Immature natural killer cell (primary cell): Measurements from ENCODE around the gene CWF19L2. TPM values are rescaled to one million over a fixed set of nuclear protein-coding genes. Genes with fewer than 3 reads are reported as not detected.

Experiments used
- DNase-seq, 3 donors: peaks; one replicate each; pipeline ENCODE4 v3.0.0; 2022; ENCODE audit warnings: mixed read lengths in 1 of 3
- H3K27ac Mint-ChIP-seq, 6 donors: one replicate each; pipeline ENCODE4 v1.8.0; 2020; ENCODE audit warnings: mixed read lengths in 6 of 6, mild to moderate bottlenecking in 5 of 6, inconsistent platforms in 4 of 6, moderate library complexity in 3 of 6
- H3K27me3 Mint-ChIP-seq, 3 donors: one replicate each; pipeline ENCODE4 v1.8.0; 2020 to 2021; ENCODE audit warnings: low read depth in 3 of 3, mild to moderate bottlenecking in 3 of 3, mixed read lengths in 3 of 3, moderate library complexity in 3 of 3, inconsistent platforms in 1 of 3
- H3K36me3 Mint-ChIP-seq, 3 donors: one replicate each; pipeline ENCODE4 v1.8.0; 2020; ENCODE audit warnings: mixed read lengths in 3 of 3, inconsistent platforms in 2 of 3, mild to moderate bottlenecking in 2 of 3
- H3K4me1 Mint-ChIP-seq, 2 donors: one replicate each; pipeline ENCODE4 v1.8.0; 2020; ENCODE audit warnings: inconsistent platforms in 2 of 2, mild to moderate bottlenecking in 2 of 2, mixed read lengths in 2 of 2, moderate library complexity in 1 of 2
- H3K4me3 Mint-ChIP-seq, 5 donors: one replicate each; pipeline ENCODE4 v1.8.0; 2020; ENCODE audit warnings: mild to moderate bottlenecking in 5 of 5, mixed read lengths in 5 of 5, inconsistent platforms in 3 of 5, moderate library complexity in 3 of 5
- H3K9me3 Mint-ChIP-seq, 6 donors: one replicate each; pipeline ENCODE4 v1.8.0; 2020; ENCODE audit warnings: mild to moderate bottlenecking in 6 of 6, mixed read lengths in 6 of 6, inconsistent platforms in 4 of 6, moderate library complexity in 3 of 6
- polyA plus RNA-seq, 3 donors: library from polyadenylated mRNA; unstranded; fragments of 300-500 nt; fragmentation: Illumina TruSeq; gene quantifications; one replicate each; pipeline ENCODE4 v1.2.3, GENCODE V29; 2021

Gene CWF19L2
- polyA plus RNA-seq, 3 donors from 2014 or later = 1.4 to 8.8 (median 5.3) TPM

DNA sequence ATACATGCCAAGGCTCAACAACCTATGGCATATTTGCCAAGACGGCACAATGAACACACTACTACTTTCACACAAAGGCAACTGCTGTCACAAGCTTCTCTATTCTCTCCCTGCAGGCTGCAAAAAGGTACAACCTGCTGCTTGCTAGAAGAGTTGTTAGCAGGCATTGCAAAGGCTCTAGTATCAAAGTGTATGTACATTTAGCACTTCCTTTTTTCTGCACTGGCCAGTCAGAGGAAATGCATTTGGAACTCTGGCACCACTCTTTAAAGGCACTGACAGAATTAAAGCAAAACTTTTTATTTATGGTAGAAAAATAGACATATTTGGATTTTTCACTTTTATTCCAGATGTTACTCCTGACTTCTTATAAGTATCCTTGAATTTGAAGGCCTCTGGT is 125.9 kb downstream of the CWF19L2 start:
- Mint-ChIP-seq H3K36me3 (peaks cover 21 to 43% (median 23%) of the 10 kb centered on the region in 3 donors), H3K4me3 (no peak overlapping the region)
- DNase-seq = no peak

DNA sequence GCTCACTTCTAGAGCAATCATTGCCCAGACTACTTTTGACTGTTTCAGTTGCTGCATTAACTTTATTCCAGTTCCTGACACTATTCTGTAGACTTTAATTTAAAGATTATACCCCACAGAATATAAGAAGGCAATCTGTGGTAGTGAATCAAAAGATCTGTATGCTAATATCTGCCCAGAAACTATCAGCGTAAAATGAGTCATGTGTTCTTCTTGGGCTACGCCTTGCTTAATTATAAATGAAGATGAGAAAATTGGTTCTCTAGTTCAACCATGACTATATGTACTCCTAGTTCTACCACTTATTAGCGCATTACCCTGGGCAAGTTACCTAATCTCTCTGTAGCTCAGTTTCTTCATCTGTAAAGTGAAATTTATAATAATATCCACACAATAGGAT is 128.5 kb downstream of the CWF19L2 start:
- no peaks in the 10 kb centered on the region for H3K27me3 Mint-ChIP-seq
- DNase-seq = no peak
- H3K27ac Mint-ChIP-seq = no peak overlapping the region
- no peaks in the 10 kb centered on the region for H3K9me3 Mint-ChIP-seq
- H3K36me3 Mint-ChIP-seq = peaks cover 27 to 45% (median 31%) of the 10 kb centered on the region in 3 donors
- no peaks in the 10 kb centered on the region for H3K4me1 Mint-ChIP-seq
- H3K4me3 Mint-ChIP-seq = no peak overlapping the region

More for the DNA sequence above, 125.9 kb downstream of the CWF19L2 start:
- Mint-ChIP-seq H3K27ac (no peak overlapping the region), H3K4me1 (no peaks in the 10 kb centered on the region), H3K9me3 (no peaks in the 10 kb centered on the region), H3K27me3 (no peaks in the 10 kb centered on the region)

DNA sequence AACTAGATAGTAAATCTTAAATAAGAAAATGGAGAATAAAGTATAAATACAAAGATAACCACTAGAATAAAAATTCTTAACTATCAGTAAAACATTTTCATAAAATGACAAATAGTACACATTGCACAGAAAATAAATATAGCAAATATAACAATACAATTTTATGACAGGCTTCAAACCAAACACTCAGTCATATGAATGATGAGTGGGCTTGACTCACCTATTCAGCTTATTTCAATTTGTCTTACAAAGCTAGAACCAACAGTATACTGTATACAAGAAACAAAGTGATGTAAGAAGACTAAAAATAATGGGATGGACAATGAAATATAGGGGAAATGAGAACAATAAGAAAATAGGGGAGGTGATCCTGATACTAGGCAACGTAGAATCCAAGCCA is 141.2 kb downstream of the CWF19L2 start:
- Mint-ChIP-seq H3K27ac (no peak overlapping the region), H3K4me1 (no peaks in the 10 kb centered on the region), H3K36me3 (peaks cover 30 to 61% (median 46%) of the 10 kb centered on the region in 3 donors), H3K9me3 (peaks cover 2 to 17% (median 14%) of the 10 kb centered on the region in 6 donors), H3K4me3 (no peak overlapping the region), H3K27me3 (peaks cover 0 to 4% (median 3%) of the 10 kb centered on the region in 3 donors)
- DNase-seq = no peak

DNA sequence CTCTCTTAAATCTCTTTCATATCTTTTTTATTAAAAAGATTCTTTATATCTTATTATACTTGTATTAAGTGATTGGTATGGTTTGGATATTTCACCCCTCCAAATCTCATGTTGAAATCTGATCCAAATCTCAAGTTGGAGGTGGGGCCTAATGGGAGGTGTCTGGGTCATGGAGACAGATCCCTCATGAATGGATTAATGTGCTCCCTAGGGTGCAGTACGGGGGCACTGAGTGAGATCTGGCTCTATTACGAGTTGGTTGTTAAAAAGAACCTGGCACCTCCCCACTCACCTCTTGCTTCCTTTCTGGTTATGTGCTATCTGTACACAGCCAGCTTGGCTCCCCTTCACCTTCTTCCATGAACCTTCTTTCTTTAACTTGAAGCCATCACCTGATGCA is 149.6 kb downstream of the CWF19L2 start:
- Mint-ChIP-seq H3K4me1 (no peaks in the 10 kb centered on the region), H3K27me3 (no peaks in the 10 kb centered on the region), H3K9me3 (no peaks in the 10 kb centered on the region), H3K36me3 (peaks cover 42 to 59% (median 48%) of the 10 kb centered on the region in 3 donors), H3K27ac (no peak overlapping the region), H3K4me3 (no peak overlapping the region)
- DNase-seq = no peak

DNA sequence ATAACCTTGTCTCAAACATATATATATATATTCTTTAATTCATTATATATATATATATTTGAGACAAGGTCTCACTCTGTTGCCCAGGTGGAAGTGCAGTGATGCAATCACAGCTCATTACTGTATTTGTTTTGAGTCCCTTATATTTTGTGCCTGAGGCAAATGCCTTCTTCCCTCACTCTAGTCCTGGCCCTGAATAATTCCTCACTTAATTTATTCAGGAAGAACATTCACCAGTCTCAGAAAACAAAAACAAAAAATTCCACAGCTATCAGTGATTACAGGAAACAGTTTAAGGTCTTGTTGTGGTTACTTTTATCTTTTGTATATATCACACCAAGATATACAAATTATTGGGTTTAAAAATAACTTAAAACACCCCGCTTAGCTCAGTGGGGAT is 155.7 kb downstream of the CWF19L2 start:
- Mint-ChIP-seq H3K9me3 (peaks cover 8 to 13% (median 9%) of the 10 kb centered on the region in 6 donors), H3K27ac (no peak overlapping the region), H3K4me3 (no peak overlapping the region), H3K36me3 (peaks cover 51 to 62% (median 52%) of the 10 kb centered on the region in 3 donors), H3K4me1 (no peaks in the 10 kb centered on the region), H3K27me3 (no peaks in the 10 kb centered on the region)
- no peak for DNase-seq

DNA sequence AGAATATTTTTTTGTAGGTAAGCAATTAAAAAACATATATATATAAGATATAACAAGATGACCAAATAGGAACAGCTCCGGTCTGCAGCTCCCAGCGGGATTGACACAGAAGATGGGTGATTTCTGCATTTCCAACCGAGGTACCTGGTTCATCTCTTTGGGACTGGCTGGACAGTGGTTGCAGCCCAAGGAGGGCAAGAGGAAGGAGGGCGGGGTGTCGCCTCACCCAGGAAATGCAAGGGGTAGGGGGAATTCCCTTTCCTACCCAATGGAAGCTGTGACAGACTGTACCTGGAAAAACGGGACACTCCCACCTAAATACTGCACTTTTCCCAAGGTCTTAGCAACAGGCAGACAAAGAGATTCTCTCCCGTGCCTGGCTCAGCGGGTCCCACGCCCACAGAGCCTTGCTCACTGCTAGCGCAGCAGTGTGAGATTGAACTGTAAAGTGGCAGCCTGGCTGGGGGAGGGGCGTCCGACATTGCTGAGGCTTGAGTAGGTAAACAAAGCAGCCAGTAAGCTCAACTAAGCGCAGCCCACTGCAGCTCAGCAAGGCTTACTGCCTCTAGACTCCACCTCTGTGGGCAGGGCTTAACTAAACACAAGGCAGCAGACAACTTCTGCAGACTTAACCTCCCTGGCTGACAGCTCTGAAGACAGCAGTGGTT is 163.8 kb downstream of the CWF19L2 start:
- Mint-ChIP-seq H3K36me3 (peaks cover 35 to 54% (median 53%) of the 10 kb centered on the region in 3 donors), H3K27me3 (peaks cover 0 to 3% (median 2%) of the 10 kb centered on the region in 3 donors), H3K4me1 (no peaks in the 10 kb centered on the region), H3K9me3 (peaks cover 15 to 35% (median 26%) of the 10 kb centered on the region in 6 donors), H3K27ac (no peak overlapping the region), H3K4me3 (no peak overlapping the region)
- DNase-seq = no peak

DNA sequence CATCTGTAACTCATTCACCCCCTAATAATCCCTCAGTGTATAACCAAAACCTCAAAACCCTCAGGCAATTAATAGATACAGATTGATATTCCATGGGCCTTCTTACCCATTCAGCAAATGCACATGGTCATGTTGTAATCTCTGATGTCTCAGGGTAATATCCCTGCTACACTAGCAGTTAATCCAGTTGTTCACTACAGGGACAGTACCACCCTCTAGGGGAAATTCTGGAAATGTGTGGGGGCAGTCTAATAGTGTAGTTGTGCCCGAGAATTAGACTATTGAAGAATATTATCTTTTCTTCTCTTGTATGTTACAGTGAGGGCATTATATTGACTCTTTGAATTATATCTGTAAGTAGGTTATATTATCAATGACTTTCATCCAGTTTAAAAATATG is 175.4 kb downstream of the CWF19L2 start:
- H3K9me3 Mint-ChIP-seq = peaks cover 21 to 34% (median 29%) of the 10 kb centered on the region in 6 donors
- no peaks in the 10 kb centered on the region for H3K27me3 Mint-ChIP-seq
- H3K4me3 Mint-ChIP-seq = no peak overlapping the region
- H3K4me1 Mint-ChIP-seq = no peaks in the 10 kb centered on the region
- no peak overlapping the region for H3K27ac Mint-ChIP-seq
- H3K36me3 Mint-ChIP-seq = peaks cover 0 to 9% (median 3%) of the 10 kb centered on the region in 3 donors
- no peak for DNase-seq

Other genes with a start within 250 kb of the CWF19L2 start
- gene ALKBH8, start 107.9 kb upstream of the CWF19L2 start, polyA plus RNA-seq = 10 to 100 TPM in 1 of 3 donors, 1 to 10 TPM in 2; 1.1 to 10.3 (median 3.4) TPM
- gene ELMOD1, start 133.3 kb upstream of the CWF19L2 start, polyA plus RNA-seq = not detected